ENCODE results near the gene CARMIL3. TPM values are rescaled to one million over a fixed set of nuclear protein-coding genes. Genes with fewer than 3 reads are reported as not detected.
A peak's percentile ranks its signal among the peaks of the same experiment; 100 is the strongest.

CARMIL3 gene
- total and polyA plus RNA-seq, 2 of the 8 experiments (the other 6 are each of a cell fraction or from before 2014, with no cell fraction given), result 6.0 to 9.0 TPM

GRCh38 chr14:24102357-24103048, 50.7 kb downstream of the CARMIL3 start:
- Histone ChIP-seq H4K91ac (replicated peaks; ENCODE audit: insufficient read length, low read length) (no peak overlapping the region), H3K36me3 (ENCODE audit: control insufficient read depth in 2 of 4, insufficient read depth in 4 of 4, low read length in 3 of 4) (peaks cover 9 to 69% (median 47%) of the 10 kb centered on the region in 4 experiments; a peak in 7 of 8 replicates), H3K18ac (ENCODE audit: extremely low read depth, low read length) (no peak overlapping the region), H3K79me1 (ENCODE audit: low read depth, low read length) (no peaks in the 10 kb centered on the region), H2BK120ac (replicated peaks; ENCODE audit: low read depth, low read length) (no peak overlapping the region), H2BK5ac (ENCODE audit: low read depth, low read length) (no peak overlapping the region), H3K27ac (ENCODE audit: low read depth, low read length) (no peak overlapping the region), H2AFZ (ENCODE audit: low read length) (no peak overlapping the region), H3K79me2 (ENCODE audit: control insufficient read depth in 1 of 2, insufficient read depth in 2 of 2, low read length in 2 of 2) (no peaks in the 10 kb centered on the region), H3K27me3 (replicated peaks in 1 of 4; ENCODE audit: control insufficient read depth in 3 of 4, extremely low read depth in 1 of 4, insufficient read depth in 3 of 4, low read length in 3 of 4) (no peaks in the 10 kb centered on the region), H2BK15ac (ENCODE audit: low read length) (no peak overlapping the region), H3K23ac (ENCODE audit: insufficient read length) (no peak overlapping the region), H3K56ac (replicated peaks; ENCODE audit: insufficient read length, low read depth, low read length) (no peak overlapping the region), H4K20me1 (replicated peaks in 1 of 2; ENCODE audit: control insufficient read depth in 1 of 2, insufficient read depth in 2 of 2, low read length in 2 of 2) (peaks cover 4 to 8% of the 10 kb centered on the region in 2 experiments), H3K4ac (replicated peaks; ENCODE audit: insufficient read length, low read depth, low read length) (no peak overlapping the region), H2AK5ac (ENCODE audit: low read depth, low read length) (no peak overlapping the region), H3K23me2 (ENCODE audit: low read depth, low read length) (no peaks in the 10 kb centered on the region), H4K5ac (ENCODE audit: insufficient read length, low read depth, low read length) (no peak overlapping the region), H3K4me3 (ENCODE audit: extremely low read depth in 1 of 4, insufficient read depth in 2 of 4, low read depth in 3 of 4, low read length in 4 of 4) (no peak overlapping the region), H3K4me1 (replicated peaks in 1 of 4; ENCODE audit: control insufficient read depth in 3 of 4, insufficient read depth in 4 of 4, low read length in 3 of 4) (no peaks in the 10 kb centered on the region), H3K14ac (ENCODE audit: insufficient read length) (no peak overlapping the region), H4K8ac (ENCODE audit: extremely low read depth, insufficient read depth, low read length) (peak overlapping the region; percentile 18; the same call in 1 of the 2 replicates), H3K9ac (replicated peaks in 1 of 4; ENCODE audit: extremely low read depth in 1 of 4, low read depth in 3 of 4, low read length in 3 of 4) (no peak overlapping the region), H2BK12ac (ENCODE audit: low read depth, low read length) (no peak overlapping the region), H3K9me3 (ENCODE audit: insufficient read depth in 2 of 2, low read depth in 1 of 2, low read length in 1 of 2) (peaks cover 7% of the 10 kb centered on the region in 2 experiments; a peak in 3 of 4 replicates), H2BK20ac (ENCODE audit: low read length) (no peak overlapping the region), H3K4me2 (ENCODE audit: insufficient read depth in 1 of 2, low read depth in 2 of 2, low read length in 2 of 2) (no peak overlapping the region)
- ChIA-PET CTCF (ENCODE audit: partially characterized antibody) (interaction anchor here (0.7 to 12.2 kb wide), 7 partner anchors 9 to 58 kb away, joined by 3 to 160 read pairs (median 6); partner anchors contain the start of genes IRF9 and PCK2), POLR2A (ENCODE audit: partially characterized antibody) (interaction anchor here (0.6 to 23.9 kb wide), 17 partner anchors 8 to 588 kb away, joined by 3 to 626 read pairs (median 8); partner anchors contain the start of genes CPNE6, DCAF11, EMC9 and IRF9)
- DNase-seq (ENCODE audit: low read depth in 1 of 2, low spot score in 2 of 2), result no peak
- WGBS, 2 experiments (ENCODE audit: extremely low coverage in 1 of 2, insufficient coverage in 1 of 2, insufficient read length in 1 of 2, insufficient replicate concordance in 2 of 2, low coverage in 1 of 2, low lambda C conversion rate in 2 of 2, missing lambda C conversion rate in 1 of 2), result 98% methylated on average over 7 of the region's 7 CpGs; no CpG with 5 or more reads in 1 of the 2 experiments
- FAIRE-seq, result no peak
- no peak for TF ChIP-seq SIX5 (IDR thresholded peaks at IDR 0.05; ENCODE audit: low read depth, low read length)
- no peak for TF ChIP-seq BRCA1 (IDR thresholded peaks at IDR 0.05; ENCODE audit: low read depth, low read length)
- TF ChIP-seq RFX5 (IDR thresholded peaks at IDR 0.05; ENCODE audit: borderline replicate concordance, low read depth, low read length), result no peak
- no peak for TF ChIP-seq YY1 (IDR thresholded peaks at IDR 0.05; ENCODE audit: low read depth, low read length)
- no peak for TF ChIP-seq SP4 (IDR thresholded peaks at IDR 0.05; ENCODE audit: low read length)
- no peak for TF ChIP-seq TCF12 (IDR thresholded peaks at IDR 0.05; ENCODE audit: low read depth, low read length)
- no peak for TF ChIP-seq POLR2A (IDR thresholded peaks at IDR 0.05; ENCODE audit: control extremely low read depth in 1 of 2, low read depth in 2 of 2, low read length in 2 of 2)
- TF ChIP-seq RBBP5 (IDR thresholded peaks at IDR 0.05; ENCODE audit: borderline replicate concordance, low read depth, low read length), result no peak
- TF ChIP-seq RAD21 (IDR thresholded peaks at IDR 0.05 in 1 of 2, conservative IDR thresholded peaks at IDR 0.05 in 1 of 2; ENCODE audit: low read depth in 2 of 2, low read length in 2 of 2), result no peak

Data from H1 (cell line).